Skeletal muscle satellite cell (primary cell): ENCODE data around the gene BOC.

Source experiments
- H3K27me3 ChIP-seq: 2 replicates; pipeline ENCODE4 v1.7.0; 2013; ENCODE audit warnings: low read length; ENCODE audit not compliant: control insufficient read depth, insufficient read depth
- H3K36me3 ChIP-seq: 2 replicates; pipeline ENCODE4 v1.7.0; 2013; ENCODE audit warnings: mild to moderate bottlenecking, control low read depth, low read length; ENCODE audit not compliant: insufficient read depth
- H3K4me1 ChIP-seq: 2 replicates; pipeline ENCODE4 v1.7.0; 2013; ENCODE audit warnings: low read length; ENCODE audit not compliant: control insufficient read depth, insufficient read depth
- H3K4me2 ChIP-seq: 2 replicates; pipeline ENCODE4 v1.7.0; 2013; ENCODE audit warnings: mild to moderate bottlenecking, low read length
- H3K4me3 ChIP-seq: 2 replicates; pipeline ENCODE4 v1.7.0; 2013; ENCODE audit warnings: low read length
- H3K9ac ChIP-seq: 2 replicates; pipeline ENCODE4 v1.7.0; 2013; ENCODE audit warnings: mild to moderate bottlenecking, low read depth, low read length, moderate library complexity
- H3K9me3 ChIP-seq: replicated peaks from 2 replicates; pipeline ENCODE4 v1.7.0; 2013; ENCODE audit warnings: mild to moderate bottlenecking, control low read depth, low read length

The BOC gene

DNA sequence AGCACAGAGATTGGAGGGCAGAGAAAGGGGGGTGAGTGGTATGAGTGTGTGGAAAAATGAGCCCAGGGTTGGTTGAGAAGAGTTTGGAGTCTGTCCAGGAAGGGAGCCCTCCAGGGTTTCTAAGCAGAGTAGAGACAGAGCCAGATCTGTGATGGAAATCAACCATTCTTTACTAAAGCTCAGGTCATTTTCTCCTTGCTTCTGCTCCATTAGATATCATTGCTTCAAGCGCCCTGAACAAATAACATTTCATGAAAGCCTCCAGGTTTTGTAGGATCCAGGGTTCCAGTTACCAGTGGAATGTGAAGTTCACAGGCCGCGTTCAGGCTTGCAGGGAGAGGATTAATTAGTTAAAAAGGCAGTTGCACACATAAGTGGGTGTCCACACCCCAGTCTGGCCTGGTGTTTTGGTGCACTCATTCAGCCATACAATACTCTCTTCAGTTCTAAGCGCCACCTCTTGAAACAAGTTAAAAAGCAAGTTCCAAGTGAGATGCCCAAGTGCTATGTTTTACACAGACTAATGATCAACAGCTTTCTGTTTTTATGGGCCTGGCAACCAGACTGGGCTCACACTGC, 16.4 kb upstream of the BOC start:
- Histone ChIP-seq H3K4me3 (no peak overlapping the region), H3K27me3 (no peaks in the 10 kb centered on the region), H3K9me3 (no peaks in the 10 kb centered on the region)

DNA sequence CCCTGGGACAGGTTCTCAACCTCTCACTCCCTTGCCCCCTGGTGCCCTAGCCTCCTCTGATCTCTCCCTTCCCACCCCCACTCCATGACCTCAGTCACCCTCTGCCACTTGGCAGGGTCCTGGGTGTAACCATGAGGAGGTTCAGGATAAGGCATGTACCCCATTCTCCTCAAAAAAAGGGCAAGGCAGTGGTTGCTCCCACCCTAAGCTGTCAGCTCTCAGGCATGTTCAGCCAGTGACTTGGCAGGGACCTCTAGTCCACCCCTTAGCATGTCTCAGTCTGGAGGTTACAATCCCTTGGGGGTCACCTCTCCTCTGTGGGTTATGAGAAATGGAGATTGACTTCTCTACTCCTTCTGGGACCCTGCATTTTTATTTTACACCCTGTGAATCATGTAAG, 11.0 kb upstream of the BOC start:
- Histone ChIP-seq H3K9ac (no peak overlapping the region), H3K4me3 (no peak overlapping the region), H3K27me3 (peaks cover 14% of the 10 kb centered on the region), H3K36me3 (no peaks in the 10 kb centered on the region), H3K4me2 (no peak overlapping the region), H3K4me1 (no peaks in the 10 kb centered on the region), H3K9me3 (no peaks in the 10 kb centered on the region)

More for the DNA sequence above, 16.4 kb upstream of the BOC start:
- Histone ChIP-seq H3K4me1 (no peaks in the 10 kb centered on the region), H3K9ac (no peak overlapping the region), H3K4me2 (no peak overlapping the region), H3K36me3 (no peaks in the 10 kb centered on the region)

DNA sequence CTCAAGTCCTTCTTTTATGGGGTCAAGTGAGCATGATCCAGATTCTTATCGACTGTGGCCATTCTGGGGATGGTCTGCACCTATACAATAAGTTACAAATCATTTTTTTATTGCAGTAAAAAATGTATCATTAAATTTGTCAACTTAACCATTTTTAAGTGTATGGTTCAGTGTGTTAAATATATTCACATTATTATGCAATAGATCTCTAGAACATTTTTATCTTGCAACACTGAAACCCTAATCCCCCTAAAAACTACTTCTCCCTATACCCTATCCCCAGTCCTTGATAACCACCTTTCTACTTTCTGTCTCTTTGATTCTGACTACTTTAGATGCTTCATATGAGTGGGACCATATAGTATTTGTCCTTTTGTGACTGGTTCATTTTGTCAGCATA, 10.4 kb upstream of the BOC start:
- H3K9ac ChIP-seq: no peak overlapping the region
- no peak overlapping the region for H3K4me2 ChIP-seq
- H3K4me1 ChIP-seq: no peaks in the 10 kb centered on the region
- H3K27me3 ChIP-seq: peaks cover 14% of the 10 kb centered on the region
- H3K9me3 ChIP-seq: no peaks in the 10 kb centered on the region
- H3K36me3 ChIP-seq: no peaks in the 10 kb centered on the region
- no peak overlapping the region for H3K4me3 ChIP-seq

DNA sequence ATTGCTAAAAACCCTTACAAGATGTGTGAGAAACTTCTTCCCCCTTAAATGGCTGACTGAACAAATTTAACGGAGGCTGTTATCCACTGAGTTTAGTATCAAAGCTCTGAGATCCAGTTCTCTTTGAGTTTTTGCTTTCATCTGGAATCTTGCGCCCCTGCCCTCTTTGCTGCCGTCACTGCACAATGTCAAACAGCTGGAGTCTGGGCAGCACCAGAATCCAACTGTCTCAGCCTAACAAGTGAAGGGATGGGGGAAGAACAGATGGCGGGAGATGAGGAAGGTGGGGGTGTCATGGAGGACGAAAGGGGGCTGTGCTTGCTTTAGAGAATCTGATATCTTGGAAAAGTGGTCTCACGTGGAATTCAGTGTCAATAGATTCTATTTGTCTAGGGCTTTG, 7.0 kb upstream of the BOC start:
- no peaks in the 10 kb centered on the region for H3K9me3 ChIP-seq
- no peaks in the 10 kb centered on the region for H3K4me1 ChIP-seq
- no peak overlapping the region for H3K4me2 ChIP-seq
- H3K9ac ChIP-seq: no peak overlapping the region
- H3K36me3 ChIP-seq: no peaks in the 10 kb centered on the region
- H3K27me3 ChIP-seq: peaks cover 23% of the 10 kb centered on the region
- H3K4me3 ChIP-seq: no peak overlapping the region

DNA sequence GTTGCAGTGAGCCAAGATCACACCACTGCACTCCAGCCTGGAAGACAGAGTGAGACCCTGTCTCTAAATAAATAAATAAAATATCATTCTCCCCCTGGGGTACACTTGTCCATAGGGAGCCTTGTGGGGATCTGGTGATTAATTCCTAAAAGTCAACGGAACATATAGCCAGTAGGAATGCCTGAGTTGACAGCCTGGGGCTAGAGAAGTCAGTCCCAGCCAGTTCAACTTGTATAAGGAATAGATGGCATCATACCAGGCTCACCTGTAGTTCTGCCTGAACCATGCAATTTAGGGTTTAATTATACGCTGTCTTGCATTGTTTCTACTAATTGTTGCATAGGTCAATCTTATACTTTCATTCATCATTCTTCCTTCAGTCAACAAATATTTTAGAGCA, 5.9 kb upstream of the BOC start:
- peaks cover 26% of the 10 kb centered on the region for H3K27me3 ChIP-seq
- H3K4me3 ChIP-seq: no peak overlapping the region
- no peaks in the 10 kb centered on the region for H3K4me1 ChIP-seq
- H3K36me3 ChIP-seq: no peaks in the 10 kb centered on the region
- no peak overlapping the region for H3K4me2 ChIP-seq
- H3K9ac ChIP-seq: no peak overlapping the region
- no peaks in the 10 kb centered on the region for H3K9me3 ChIP-seq

DNA sequence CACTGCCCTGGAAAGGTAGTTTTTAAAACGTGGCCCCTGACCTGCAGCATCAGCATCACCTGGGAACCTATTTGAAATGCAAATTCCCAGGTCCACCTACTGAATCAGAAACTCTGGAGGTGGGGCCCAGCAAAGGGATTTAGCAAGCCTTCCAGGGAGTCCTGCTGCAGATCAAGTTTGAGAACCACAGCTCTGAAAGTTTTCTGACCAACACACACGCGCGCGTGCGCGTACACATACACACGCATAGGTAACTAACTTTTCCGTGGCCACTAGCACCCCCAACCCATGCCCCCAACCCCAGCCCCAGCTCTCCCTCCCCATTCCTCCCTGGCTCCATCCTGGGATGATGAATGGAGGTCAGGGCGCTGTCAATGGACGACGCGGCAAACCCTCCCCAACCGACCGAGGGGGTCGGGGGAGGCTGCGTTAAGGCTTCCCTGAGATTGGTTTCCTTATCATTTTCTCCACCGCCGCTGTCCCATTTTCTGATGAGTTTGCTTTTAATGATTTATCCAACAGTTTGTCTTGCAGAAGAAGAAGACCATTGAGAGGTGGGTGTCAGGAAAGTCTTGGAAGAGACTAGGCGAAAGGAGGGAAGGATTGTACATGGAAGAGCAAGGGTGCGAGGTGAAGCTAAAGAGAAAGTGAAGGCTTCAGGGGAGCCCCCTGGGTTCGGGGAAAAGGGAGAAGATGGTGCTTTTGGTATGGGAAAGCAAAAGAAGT, 590 bp upstream of the BOC start:
- peak overlapping the region; percentile 81 for H3K9ac ChIP-seq
- peak overlapping the region; percentile 89 for H3K4me3 ChIP-seq
- H3K4me2 ChIP-seq: peak overlapping the region; percentile 98
- peaks cover 9% of the 10 kb centered on the region for H3K4me1 ChIP-seq
- H3K9me3 ChIP-seq: no peaks in the 10 kb centered on the region
- H3K27me3 ChIP-seq: peaks cover 37% of the 10 kb centered on the region
- no peaks in the 10 kb centered on the region for H3K36me3 ChIP-seq

DNA sequence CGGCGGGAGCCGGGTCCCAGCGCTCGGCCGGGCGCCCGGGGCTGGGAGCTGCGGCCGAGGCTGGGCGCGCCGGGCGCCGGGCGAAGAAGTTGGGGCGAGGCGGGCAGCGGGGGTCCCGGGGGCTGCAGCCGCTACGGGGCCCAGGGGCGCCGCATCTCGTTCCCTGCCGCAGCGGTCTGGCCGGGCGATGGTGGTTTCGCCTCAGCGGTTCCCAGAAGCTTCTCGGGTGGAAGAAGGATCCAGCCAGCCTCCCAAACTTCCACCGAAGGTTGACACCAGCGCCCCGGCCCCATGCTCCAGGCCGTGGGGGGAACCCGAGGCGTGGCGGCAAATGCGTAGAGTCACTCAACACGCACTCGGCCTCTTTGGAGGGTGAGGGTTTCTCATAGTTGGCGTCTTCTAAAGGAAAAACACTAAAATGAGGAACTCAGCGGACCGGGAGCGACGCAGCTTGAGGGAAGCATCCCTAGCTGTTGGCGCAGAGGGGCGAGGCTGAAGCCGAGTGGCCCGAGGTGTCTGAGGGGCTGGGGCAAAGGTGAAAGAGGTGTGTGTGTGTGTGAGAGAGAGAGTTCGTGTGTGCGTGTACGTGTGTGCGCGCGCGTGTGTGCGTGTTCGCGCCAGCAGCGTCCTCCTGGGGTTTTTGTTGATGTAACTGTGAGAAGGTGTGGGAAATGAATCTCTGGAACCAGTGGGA, 940 bp downstream of the BOC start:
- H3K27me3 ChIP-seq: peaks cover 33% of the 10 kb centered on the region
- peak overlapping the region; percentile 98 for H3K4me2 ChIP-seq
- no peaks in the 10 kb centered on the region for H3K9me3 ChIP-seq
- peak overlapping the region; percentile 81 for H3K9ac ChIP-seq
- peaks cover 9% of the 10 kb centered on the region for H3K4me1 ChIP-seq
- H3K4me3 ChIP-seq: peak overlapping the region; percentile 89
- no peaks in the 10 kb centered on the region for H3K36me3 ChIP-seq

DNA sequence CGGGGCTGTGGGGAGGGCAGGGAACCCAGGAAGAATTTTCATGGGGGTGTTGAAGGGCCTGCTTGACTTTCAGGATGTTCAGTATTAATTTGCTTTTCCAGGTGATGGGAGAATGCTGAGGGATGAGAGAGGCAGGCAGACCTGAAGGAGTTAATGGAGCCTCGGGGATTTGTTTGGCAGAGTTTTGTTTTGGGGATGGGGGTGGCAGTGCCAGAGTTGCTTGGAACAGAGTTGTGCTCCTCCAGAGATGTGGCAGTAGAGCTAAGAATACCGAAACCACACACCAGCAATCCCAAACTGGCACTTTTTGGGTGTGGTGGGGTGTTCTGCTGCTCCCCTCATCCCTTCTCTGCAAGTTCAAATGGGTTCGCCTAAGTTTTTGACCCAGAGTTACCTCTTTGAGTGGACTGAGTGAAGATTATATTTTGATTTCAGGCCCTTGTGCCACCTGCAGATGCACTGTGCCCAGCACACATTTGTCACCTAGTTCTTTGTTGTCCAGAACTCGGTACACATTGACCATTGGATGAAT, 1.6 kb downstream of the BOC start:
- peak overlapping the region; percentile 89 for H3K4me3 ChIP-seq
- peaks cover 9% of the 10 kb centered on the region for H3K4me1 ChIP-seq
- H3K9me3 ChIP-seq: no peaks in the 10 kb centered on the region
- peak overlapping the region; percentile 81 for H3K9ac ChIP-seq
- H3K27me3 ChIP-seq: peaks cover 33% of the 10 kb centered on the region
- peak overlapping the region; percentile 98 for H3K4me2 ChIP-seq
- no peaks in the 10 kb centered on the region for H3K36me3 ChIP-seq

DNA sequence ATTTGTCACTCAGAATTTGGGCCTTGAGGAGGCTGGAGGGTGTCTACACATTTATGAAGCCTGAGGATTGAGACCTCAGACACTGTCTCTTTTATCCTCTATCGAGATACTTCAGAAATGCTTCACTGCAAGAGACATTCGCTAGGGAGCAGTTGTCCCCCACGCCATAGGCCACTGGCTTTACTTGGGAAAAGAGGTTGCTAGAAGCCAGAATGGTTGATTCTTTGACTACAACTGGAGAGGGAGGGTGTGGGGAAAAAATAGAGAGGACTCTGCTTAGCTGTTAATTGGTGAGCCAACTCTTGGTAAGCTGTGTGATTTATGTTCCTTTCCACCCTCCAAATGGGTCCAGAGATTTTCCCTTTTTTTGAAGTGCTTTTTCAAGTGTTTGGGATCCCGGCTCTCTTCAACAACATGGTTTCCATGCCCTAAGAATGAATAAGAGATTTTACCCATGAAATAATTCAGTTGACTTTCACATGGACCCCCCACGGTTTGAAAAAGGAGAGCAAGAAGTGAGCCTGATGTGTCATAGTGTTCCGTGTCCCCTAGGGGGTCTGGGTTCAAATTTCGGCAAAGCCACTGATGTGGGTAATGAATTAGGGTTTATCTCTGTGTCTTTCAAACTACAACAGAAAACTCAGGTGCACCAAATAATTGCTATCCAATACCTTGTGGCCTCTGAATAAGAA, 2.7 kb downstream of the BOC start:
- Histone ChIP-seq H3K4me3 (no peak overlapping the region), H3K4me1 (peaks cover 9% of the 10 kb centered on the region), H3K36me3 (no peaks in the 10 kb centered on the region), H3K4me2 (no peak overlapping the region), H3K27me3 (peaks cover 30% of the 10 kb centered on the region), H3K9ac (no peak overlapping the region), H3K9me3 (no peaks in the 10 kb centered on the region)

DNA sequence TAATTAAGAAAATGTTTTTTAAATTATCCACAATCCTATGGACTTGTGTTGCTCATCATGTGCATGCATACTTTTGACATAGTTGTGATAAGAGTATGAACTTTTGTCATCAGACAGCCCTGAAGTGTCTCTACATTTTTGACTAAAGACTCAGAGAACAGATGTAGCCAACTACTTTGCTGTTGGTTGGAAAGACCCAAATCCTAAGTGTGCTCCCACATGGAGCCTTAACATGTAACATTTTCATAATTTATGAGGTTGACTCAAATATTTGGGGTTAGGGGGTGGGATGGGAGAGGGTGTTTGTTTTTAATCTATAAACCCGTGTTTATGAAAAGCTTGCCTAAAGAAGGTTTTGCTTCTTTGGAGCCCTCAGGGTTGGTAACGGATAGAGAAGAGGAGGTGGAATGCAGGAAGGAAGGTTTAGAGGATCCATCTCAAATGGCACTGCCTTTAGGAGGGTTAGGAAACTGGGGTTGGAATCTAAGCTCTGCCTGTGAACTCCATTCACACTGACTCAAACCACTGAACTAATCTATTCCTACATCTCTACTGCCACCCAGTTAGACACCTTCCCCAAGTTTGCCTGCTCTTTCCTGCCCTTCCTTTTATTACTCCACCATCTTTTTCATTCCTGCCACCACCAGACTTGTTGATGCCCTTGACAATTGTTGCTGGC, 3.7 kb downstream of the BOC start:
- Histone ChIP-seq H3K27me3 (peaks cover 25% of the 10 kb centered on the region), H3K9me3 (no peaks in the 10 kb centered on the region), H3K4me2 (no peak overlapping the region), H3K36me3 (no peaks in the 10 kb centered on the region), H3K9ac (no peak overlapping the region), H3K4me1 (peaks cover 9% of the 10 kb centered on the region), H3K4me3 (no peak overlapping the region)

DNA sequence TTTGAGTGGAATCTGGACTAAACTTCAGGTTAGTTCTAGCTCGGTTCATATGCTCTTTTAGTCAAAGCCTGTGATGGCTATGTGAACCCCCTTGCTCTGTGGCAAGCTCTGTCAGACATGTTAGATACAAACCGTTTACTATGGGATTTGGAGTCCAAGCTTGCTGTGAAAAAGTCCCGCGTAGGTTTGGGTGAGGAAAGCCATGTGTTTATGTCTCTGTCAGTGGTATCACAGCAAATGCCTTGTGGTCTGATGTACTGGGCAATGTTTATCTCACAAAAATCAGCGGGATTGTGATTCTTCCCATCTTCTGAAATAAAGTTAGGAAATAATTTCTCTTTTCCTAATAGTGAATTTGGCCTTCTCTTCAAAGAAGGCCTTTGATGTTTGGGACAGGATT, 5.0 kb downstream of the BOC start:
- Histone ChIP-seq H3K27me3 (peaks cover 23% of the 10 kb centered on the region), H3K4me2 (no peak overlapping the region), H3K9me3 (no peaks in the 10 kb centered on the region)

More for the DNA sequence above, 5.0 kb downstream of the BOC start:
- peaks cover 9% of the 10 kb centered on the region for H3K4me1 ChIP-seq
- H3K4me3 ChIP-seq: no peak overlapping the region
- H3K36me3 ChIP-seq: no peaks in the 10 kb centered on the region
- no peak overlapping the region for H3K9ac ChIP-seq
